Glomerular visceral epithelial cell (primary cell): Measurements from ENCODE around the gene SELENOS.
"Not testable (repeated sequence)": the region's sequence is repeated elsewhere in the genome, so short reads cannot be mapped to it uniquely, and the experiment has no call there.

Source experiments
- DNase-seq: peaks from one replicate; pipeline ENCODE4 v3.0.0-alpha.2; 2016; ENCODE audit errors: extremely low spot score

The SELENOS gene

GRCh38 chr15:101309436-101310160 is 32.3 kb upstream of the SELENOS start:
- no peak for DNase-seq

- no peak for DNase-seq
Observed at GRCh38 chr15:101308604-101309435, 31.5 kb upstream of the SELENOS start.

- no peak for DNase-seq
Observed at GRCh38 chr15:101307897-101308603, 30.8 kb upstream of the SELENOS start.

GRCh38 chr15:101307048-101307896 is 30.0 kb upstream of the SELENOS start:
- no peak for DNase-seq

- DNase-seq, result no peak
Observed at GRCh38 chr15:101306341-101307047, 29.2 kb upstream of the SELENOS start.

GRCh38 chr15:101305820-101306255 is 28.6 kb upstream of the SELENOS start:
- no peak for DNase-seq

- no peak for DNase-seq
Observed at GRCh38 chr15:101303408-101303807, 26.1 kb upstream of the SELENOS start.

- DNase-seq, result no peak
Observed at GRCh38 chr15:101296418-101297405, 19.4 kb upstream of the SELENOS start.

- no peak for DNase-seq
Observed at GRCh38 chr15:101295607-101296161, 18.4 kb upstream of the SELENOS start.

- peak; percentile 95 for DNase-seq
Observed at GRCh38 chr15:101294731-101295606, 17.7 kb upstream of the SELENOS start, which contains the start of gene SNRPA1. TSS of gene SNRPA1 (minus strand) at chr15:101295248. CDS start at chr15:101295178, 70 bp downstream.

GRCh38 chr15:101293122-101293521 is 15.8 kb upstream of the SELENOS start:
- DNase-seq, result no peak

GRCh38 chr15:101288905-101289513 is 11.7 kb upstream of the SELENOS start:
- peak; percentile 49 for DNase-seq

- not testable (repeated sequence) for DNase-seq
Observed at GRCh38 chr15:101287342-101287741, 10.1 kb upstream of the SELENOS start.

GRCh38 chr15:101286471-101287114 is 9.3 kb upstream of the SELENOS start:
- no peak for DNase-seq

- no peak for DNase-seq
Observed at GRCh38 chr15:101283931-101284330, 6.6 kb upstream of the SELENOS start.

- DNase-seq, result no peak
Observed at GRCh38 chr15:101280007-101280406, 2.7 kb upstream of the SELENOS start.

- no peak for DNase-seq
Observed at GRCh38 chr15:101277943-101278564, 769 bp upstream of the SELENOS start.
